ENCODE results near the gene LITAF.
"Not testable (repeated sequence)": the region's sequence is repeated elsewhere in the genome, so short reads cannot be mapped to it uniquely, and the experiment has no call there.

The LITAF gene

DNA sequence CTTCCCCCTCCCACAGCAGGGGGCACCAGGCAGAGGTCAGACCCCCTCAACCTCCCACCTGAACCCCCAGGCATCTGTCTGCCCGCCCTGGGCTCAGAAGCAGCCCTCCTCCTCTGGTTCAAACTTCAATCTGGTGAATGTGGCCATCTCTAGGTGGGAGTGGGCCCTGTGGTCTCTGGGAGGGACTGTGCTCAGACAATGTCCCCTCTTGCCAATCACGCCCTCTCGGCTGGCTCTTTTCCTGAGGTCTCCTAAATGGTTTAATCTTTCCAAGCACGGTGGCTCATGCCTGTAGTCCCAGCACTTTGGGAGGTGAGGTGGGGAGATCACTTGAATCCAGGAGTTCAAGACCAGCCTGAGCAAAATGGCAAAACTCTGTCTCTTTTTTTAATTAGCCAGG is 15.2 kb downstream of the LITAF start:
- no peak for DNase-seq

DNA sequence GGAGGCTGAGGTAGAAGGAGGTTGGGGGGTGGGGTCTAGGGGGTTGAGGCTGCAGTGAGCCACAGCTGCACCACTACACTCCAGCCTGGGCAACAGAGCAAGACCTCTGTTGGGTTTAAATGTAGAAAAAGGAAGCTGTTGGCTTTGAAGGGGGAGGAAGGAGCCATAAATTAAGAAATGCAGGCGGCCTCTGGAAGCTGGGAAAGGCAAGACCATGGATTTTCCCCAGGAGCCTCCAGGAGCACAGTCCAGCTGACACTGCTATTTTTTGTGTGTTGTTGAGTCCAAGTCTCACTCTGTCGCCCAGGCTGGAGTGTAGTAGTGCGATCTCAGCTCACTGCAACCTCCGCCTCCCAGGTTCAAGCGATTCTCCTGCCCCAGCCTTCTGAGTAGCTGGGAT is 15.9 kb downstream of the LITAF start:
- DNase-seq = no peak

DNA sequence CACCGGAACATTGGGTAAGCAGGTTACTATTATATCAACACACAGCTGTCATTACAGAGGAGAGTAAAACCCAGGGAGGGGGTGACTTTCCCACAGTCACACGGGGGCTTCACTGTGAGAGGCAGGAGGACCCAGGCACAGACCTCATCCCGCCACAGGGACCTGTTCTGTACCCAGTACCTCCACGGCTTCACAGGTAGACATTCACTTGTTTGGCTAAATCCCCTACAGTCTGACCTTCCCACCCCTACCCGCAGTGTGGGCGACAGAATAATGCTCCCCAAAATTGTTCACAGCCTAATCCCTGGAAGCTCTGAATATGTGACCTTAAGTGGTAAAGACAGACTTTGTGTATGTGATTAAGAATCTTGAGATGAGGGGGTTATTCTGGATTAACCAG is 16.5 kb downstream of the LITAF start:
- no peak for DNase-seq

DNA sequence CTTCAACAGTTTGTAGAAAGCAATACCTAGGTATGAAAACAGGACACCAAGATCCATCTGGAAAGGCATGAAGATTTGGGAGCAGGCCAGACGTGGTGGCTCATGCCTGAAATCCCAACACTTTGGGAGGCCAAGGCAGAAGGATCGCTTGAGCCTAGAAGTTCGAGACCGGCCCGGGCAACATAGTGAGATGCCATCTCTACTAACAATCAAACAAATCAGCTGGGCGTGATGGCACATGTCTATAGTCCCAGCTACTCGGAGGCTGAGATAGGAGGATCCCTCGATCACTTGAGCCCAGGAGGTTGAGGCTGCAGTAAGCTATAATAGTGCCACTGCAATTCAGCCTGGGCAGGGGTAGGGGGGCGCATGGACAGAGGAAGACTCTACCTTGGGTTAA is 20.3 kb downstream of the LITAF start:
- no peak for DNase-seq

DNA sequence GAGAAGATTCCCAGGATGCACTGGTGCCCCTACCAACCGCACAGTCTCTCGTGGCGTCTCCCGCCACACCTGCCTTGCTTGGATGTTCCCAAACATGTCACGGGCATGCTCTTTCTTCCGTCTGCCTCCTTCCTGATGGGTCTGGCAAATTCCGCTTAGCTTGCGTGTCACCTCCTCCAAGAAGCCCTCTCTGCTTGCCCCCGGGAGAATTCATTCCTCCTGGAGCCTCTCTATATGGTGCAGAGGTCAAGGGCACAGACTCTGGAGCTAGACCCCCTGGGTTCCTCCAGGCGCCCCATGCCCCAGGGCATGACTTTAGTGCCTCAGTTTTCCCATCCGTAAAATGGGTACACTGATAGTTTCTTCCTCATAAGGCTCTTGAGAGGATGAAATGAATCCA is 21.1 kb downstream of the LITAF start:
- DNase-seq = no peak

DNA sequence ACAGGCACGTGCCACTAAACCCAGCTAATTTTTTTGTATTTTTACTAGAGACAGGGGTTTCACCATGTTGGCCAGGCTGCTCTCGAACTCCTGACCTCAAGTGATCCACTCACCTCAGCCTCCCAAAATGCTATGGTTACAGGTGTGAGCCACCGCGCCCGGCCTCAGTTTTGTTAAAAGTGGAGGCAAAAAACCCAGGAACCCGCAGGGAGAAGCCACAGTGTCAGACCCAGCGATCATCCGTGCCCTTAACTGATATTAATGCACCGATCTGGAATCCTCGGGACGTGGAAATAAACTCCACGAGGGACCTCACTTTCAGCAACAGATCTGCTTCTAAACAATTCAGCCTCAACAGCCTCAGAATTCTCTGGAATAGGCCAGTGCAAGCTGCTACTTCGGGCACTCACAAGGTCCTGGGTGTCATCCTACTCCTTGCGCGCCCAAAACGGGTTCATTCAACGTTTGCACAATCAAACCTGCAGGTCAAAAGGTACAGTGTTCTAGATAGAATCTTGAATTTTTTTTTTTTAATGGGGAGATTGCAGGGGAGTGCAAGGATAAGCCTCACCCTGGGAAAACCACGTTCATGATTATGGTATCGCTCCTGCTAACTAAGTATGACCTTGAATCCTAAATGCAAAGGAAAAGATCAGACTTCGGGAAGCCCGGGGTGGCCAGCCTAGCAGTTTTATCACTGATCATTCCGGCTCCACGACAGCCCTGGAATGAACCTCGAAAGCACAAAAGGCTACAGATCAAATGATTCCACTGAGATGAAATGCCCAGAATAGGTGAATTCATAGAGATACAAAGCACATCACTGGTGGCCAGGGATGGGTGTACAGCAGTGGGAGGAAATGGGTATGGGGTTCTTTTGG is 22.4 kb downstream of the LITAF start:
- DNase-seq = no peak

DNA sequence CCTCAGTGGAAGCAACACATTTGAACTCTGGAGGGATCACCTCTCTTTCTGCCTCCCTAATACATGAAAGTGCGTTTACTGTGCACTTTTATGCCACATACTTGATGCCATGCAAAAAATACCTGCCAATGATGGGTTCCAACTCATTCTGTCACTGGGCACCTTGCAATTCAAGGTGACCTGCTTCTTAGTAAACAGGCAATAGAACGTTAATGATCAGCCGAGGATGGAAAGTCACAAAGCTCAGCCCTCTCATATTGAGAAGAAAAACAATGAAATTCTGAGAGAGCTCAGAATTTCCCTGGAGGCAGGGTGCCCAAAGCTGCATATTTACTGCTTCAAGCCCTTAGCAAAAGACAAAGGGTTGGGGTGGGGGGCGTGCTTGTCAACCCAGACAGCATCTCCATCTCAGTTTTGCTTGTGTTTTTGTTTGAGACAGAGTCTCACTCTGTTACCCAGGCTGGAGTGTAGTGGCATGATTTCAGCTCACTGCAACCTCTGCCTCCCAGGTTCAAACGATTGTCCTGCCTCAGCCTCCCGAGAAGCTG is 23.2 kb downstream of the LITAF start:
- no peak for DNase-seq

DNA sequence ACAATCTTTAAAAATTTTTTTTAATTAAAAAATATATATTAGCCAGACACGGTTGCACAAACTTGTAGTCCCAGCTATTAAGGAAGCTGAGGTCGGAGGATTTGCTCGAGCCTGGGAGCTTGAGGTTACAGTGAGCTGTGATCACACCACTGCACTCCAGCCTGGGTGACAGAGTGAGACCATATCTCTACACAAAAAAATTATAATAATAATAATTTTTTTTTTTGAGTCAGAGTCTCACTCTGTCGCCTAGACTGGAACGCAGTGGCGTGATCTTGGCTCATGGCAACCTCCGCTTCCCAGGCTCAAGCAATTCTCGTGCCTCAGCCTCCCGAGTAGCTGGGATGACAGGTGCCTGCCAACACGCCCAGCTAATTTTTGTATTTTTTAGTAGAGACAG is 23.8 kb downstream of the LITAF start:
- no peak for DNase-seq

DNA sequence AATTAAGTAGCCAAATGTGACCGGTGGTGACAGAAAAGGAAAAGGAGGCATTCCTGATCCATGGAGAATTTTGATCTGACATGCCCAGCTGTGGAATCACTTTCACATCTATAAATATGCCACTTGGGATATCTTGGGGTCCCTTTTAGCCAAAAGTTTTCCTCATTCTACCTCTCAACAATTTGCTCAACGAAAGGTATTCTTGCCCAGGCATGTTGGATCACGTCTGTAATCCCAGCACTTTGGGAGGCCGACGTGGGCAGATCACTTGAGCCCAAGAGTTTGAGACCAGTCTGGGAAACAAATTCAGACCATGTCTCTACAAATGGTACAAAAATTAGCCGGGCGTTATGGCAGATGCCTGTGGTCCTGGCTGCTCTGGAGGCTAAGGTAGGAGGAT is 24.3 kb downstream of the LITAF start:
- no peak for DNase-seq

DNA sequence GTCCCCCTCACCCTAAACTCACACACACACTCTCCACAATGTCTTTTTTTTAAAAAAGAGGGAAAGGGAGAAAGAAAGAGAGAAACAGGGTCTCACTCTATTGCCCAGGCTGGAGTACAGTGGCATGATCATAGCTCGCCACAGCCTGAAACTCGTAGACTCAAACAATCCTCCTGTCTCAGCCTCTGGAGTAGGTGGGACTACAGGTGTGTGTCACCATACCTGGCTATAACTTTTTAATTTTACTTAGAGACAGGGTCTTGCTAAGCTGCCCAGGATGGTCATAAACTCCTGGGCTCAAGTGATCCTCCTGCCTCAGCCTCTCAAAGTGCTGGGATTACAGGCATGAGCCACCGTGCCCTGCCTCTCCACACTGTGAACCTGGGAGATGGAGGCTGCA is 24.9 kb downstream of the LITAF start:
- DNase-seq = no peak

DNA sequence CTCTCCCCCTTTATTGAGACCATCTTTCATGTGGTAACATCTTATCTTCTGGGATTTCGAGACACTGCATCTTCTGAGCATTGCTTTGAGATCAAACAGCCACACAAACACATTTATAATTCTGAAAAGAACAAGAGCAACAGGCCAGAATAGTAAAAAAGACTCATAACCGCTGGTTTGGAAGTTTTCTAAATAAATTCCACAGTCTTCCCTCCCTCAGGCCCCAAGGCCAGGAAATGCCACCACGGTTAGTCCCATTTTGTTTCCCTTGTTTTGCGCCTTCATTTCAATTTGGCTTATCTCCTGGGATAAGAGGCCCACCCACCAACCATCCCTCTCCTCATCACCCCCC is 25.3 kb downstream of the LITAF start:
- DNase-seq = no peak

DNA sequence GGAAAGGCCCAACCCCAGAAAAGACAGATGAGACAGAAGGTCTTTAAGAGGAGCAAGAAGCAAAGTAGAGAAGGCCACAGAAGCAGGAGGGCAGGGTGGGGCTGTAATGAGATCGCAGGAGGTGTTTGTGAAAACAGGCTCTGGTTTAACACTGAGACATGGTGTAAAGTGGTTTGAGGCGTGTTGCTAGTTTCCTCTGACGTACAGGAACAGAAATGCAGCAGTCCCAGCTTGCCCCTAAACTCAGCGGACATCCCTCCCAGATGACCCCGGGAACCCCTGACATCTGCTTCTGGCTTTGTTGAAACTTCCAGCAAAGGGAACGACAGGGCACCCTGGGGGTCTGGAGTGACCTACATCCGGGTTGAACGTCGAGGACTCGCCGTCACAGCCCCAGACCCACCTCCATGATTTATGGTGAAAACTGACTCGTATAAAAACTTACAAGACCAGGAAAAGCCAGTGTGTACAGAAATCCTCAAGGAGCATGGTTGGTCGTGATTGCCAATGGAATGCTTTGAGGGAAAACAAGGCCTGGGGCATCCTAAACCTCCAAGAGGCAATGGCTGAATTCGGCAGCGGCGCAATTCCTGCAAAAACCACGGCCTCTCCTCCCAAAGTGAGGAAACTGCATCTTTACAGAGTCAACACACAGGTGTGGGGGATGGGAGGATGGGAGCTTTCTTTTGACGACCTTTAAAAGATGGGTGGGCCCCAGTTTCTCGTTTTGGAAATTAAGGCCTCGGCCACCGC is 25.8 kb downstream of the LITAF start:
- DNase-seq = no peak

DNA sequence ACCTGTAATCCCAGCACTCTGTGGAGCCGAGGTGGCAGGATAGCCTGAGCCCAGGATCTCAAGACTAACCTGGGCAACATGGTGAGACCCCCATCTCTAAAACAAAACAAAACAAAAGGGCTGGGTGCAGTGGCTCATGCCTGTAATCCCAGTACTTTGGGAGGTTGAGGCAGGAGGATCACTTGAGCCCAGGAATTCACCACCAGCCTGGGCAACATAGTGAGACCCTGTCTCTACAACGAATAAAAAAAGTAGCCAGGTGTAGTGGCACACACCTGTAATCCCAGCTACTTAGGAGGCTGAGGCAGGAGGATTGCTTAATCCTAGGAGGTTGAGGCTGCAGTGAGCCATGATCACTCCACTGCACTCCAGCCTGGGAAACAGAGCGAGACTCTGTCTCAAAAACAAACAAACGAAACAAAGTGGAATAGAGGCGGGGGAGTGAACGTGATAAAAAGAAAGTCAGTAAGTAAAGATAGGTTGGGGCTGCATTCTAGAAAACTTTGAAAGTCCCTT is 28.4 kb downstream of the LITAF start:
- DNase-seq = not testable (repeated sequence)

DNA sequence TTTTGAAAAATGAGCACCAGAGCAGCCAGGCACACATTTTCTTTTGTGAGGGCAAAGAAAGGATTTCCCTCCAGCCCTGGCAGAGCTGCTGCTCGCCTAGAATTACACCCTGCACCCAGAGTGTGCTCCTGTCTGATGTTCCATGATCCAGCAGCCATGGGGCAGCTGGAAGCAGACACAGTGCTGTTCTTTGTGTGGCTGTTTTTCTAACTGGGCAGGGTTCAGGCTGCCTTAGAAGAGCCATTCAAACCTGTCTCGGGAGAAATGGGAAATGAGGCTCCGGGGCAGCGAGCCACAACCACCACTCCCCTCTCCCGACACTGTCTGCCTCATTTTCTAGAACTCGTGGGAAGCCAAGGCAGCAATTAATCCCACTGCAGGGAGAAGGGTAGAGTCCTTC is 28.9 kb downstream of the LITAF start:
- no peak for DNase-seq

DNA sequence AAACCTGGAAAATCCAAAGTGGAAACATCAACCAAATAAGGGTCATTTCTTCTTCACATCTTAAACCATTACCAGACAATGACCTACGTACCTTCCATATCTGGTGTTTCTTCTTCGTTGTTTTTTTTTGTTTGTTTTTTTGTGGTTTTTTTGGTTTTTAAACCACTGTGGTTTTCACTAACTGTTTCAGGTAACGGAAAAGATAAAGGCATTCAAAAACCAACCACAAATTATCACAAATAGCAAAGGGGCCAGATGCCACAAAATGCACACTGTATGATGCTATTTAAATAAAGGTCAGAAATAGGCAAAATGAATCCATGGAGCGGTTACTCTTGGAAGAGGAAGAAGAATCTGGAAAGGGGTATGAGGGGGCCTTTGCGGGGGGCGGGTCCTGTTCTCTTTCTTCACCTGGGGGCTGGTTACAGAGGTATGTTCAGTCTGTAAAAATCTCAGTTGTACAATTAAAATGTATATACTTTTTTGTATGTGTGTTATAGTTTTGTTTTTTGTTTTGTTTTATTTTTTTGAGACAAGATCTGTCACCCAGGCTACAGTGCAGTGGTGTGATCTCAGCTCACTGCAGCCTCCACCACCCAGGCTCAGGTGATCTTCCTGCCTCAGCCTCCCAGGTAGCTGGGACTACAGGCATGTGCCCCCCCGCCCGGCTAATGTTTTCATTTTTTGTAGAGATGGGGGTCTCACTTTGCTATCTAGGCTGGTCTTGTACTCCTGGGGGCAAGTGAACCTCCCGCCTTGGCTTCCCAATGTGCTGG is 29.6 kb downstream of the LITAF start:
- no peak for DNase-seq

DNA sequence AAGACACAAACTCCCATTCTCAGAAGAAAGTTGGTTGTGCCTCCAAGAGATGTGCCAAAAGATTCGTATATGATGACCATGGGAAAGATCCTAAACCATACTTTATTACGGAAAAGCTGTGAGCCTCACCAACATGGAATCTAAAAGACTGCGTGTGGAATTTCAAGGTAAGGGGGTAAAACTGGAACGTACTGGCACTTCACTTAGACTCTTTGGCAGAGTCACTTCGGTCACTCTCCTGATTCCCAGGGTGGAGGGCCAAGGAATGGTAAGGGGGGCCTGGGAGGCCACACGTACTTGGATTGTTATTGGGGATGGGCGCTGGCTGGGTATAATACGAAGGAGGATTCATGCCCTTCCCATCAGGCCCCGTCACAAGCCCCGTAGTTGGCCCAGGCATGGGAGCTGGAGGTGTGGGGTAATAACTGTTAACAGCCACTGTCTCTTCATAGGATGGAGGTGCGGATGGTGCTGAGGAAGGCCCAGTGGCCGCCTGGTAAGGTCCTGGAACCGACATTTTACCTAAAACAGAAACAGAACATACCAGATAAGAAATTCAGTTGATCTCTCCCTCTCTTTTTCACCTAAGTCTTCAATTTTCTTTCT is 30.4 kb downstream of the LITAF start:
- no peak for DNase-seq

DNA sequence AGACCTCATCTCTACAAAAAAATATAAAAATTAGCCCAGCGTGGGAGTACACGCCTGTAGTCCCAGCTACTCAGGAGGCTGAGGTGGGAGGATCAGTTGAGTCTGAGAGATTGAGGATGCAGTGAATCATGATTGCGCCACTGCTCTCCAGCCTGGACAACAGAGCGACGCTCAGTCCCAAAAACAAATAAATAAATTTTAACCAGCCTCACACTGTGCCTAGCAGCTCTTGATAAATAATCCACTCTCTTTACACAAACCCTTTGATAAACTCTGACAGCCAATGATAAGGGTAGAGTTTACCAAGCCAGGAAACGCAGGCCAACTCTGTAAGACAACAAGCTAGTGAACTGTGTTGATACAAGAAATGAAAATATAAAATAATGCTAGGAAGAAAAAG is 32.7 kb downstream of the LITAF start:
- no peak for DNase-seq

DNA sequence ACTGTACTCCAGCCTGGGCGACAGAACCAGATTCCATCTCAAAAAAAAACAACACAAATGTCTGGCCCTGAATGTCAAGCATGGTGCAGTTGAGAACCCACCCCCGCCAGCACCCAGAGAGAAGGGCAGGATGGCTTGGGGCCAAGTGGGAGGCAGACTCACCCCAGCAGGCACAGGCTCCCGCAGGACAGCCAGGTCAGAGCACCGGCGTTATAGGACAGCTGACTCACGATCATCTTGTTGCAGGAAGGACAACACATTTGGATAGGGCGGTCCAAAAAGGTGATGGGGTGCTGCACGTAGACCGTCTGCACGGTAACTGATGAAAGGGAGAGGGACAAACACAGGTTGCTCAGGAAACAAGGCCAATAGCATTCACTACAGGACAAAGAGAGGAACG is 33.3 kb downstream of the LITAF start:
- DNase-seq = no peak

DNA sequence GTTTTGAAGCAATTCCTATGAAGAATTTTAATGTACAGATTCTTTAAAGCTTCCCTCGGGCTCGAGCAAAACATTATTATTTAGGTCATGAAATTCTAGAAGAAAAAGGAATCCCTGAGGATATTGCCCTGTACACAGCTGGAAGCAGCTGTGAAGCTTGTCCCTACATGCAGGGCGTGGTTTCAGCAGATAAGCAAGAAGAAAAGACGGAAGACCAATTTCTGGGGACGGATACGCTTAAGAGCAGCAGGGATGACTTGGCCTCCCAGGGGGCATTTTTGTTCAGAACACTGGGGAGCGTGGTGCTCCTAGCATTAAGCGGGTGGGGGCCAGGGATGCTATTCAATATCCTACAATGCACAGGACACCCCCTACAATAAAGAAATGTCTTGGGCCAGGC is 34.3 kb downstream of the LITAF start:
- no peak for DNase-seq

DNA sequence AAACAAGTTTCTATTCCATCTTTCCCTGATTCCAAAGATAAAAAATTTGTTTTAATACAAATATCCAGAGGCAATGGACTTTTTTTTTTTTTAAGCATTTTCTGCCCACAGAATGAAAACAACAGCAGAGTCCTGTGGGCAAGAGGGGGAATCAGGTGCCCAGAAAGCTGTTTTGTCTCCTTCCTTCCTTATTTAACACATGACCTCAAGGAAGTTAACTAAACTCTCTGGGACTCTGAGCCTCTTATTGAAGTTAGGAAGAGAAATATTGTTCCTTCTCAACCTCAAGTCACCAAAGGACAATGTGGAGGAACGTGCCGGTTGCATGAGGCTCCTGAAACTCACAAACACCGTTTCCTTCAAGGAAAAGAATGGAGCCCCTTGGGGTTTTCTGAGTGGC is 34.9 kb downstream of the LITAF start:
- DNase-seq = no peak

DNA sequence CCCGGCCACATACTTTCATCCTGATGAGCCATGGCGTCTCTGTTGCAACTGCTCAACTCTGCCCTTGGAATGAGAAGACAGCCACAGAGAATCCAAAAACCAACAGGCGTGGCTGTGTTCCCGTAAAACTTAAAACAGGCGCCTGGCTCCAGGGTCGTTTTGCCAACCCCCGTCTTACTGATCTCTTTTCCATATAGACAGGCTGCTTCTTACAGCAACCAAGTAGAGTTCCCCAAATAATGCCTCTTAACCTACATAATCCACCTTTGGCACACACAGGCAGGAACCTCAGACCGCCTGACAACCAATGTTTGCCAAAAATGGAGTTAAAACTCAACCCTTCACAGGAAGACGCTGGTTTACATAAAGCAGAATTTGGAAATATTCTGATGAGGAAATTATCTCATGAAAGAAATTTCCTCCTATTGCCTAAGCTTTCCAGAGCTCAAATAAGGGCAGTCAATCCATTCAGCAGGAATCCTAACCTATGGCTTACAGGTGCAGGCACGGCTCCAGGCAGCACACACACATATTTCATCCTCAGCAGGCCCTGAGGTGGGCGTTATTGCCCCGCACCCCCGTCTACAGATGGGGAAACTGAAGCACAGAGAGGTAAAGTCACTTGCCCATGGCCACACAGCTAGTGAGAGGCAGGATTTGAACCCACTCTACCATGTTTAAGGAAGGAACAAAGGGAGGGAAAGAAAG is 35.8 kb downstream of the LITAF start:
- DNase-seq = no peak
